HG03521 (cell line): ENCODE measurements around the gene ACE.

Experiments used
- ATAC-seq: cut with Tn5 transposase; IDR thresholded peaks from one replicate; pipeline ENCODE4 v1.9.1; 2021; ENCODE audit warnings: mild to moderate bottlenecking, moderate library complexity; ENCODE audit not compliant: unreplicated experiment

ACE gene

GRCh38 chr17:63534078-63534570 is 57.3 kb downstream of the ACE start:
- no peak for ATAC-seq

- ATAC-seq = no peak
Measured at GRCh38 chr17:63534816-63535455, 58.1 kb downstream of the ACE start.

- no peak for ATAC-seq
Measured at GRCh38 chr17:63535640-63536039, 58.8 kb downstream of the ACE start.

GRCh38 chr17:63537001-63537400 is 60.1 kb downstream of the ACE start:
- ATAC-seq = no peak

- no peak for ATAC-seq
Measured at GRCh38 chr17:63537991-63538692, 61.3 kb downstream of the ACE start.

GRCh38 chr17:63538693-63539595 is 62.1 kb downstream of the ACE start:
- ATAC-seq = no peak

GRCh38 chr17:63540590-63540989 is 63.7 kb downstream of the ACE start:
- ATAC-seq = no peak

- no peak for ATAC-seq
Measured at GRCh38 chr17:63542218-63542545, 65.3 kb downstream of the ACE start.

- ATAC-seq = no peak
Measured at GRCh38 chr17:63542942-63543821, 66.3 kb downstream of the ACE start.

GRCh38 chr17:63543822-63544420 is 67.1 kb downstream of the ACE start:
- ATAC-seq = no peak

- no peak for ATAC-seq
Measured at GRCh38 chr17:63544467-63545301, 67.8 kb downstream of the ACE start.

GRCh38 chr17:63546308-63547082 is 69.6 kb downstream of the ACE start:
- ATAC-seq = no peak

- ATAC-seq = no peak
Measured at GRCh38 chr17:63547083-63547523, 70.2 kb downstream of the ACE start.
